Urinary bladder (tissue), 2 donors: ENCODE results near the gene KRT35. TPM values are rescaled to one million over a fixed set of nuclear protein-coding genes. Genes with fewer than 3 reads are reported as not detected.

ENCODE experiments used
- polyA plus RNA-seq: library from polyadenylated mRNA; stranded (reverse); fragments of 200-250 nt; gene quantifications from one replicate; pipeline ENCODE4 v1.2.3, GENCODE V29; 2013
- small RNA-seq: library from RNA; depleted of rRNA; stranded (forward); fragments of <200 nt; gene quantifications from one replicate; pipeline ENCODE3, GENCODE V24; 2014
- total RNA-seq: library from RNA; depleted of rRNA; stranded (reverse); fragments of >200 nt; gene quantifications from one replicate; pipeline ENCODE4 v1.2.3, GENCODE V29; 2014
- donor health status: healthy.

KRT35 gene
- total and polyA plus RNA-seq, 2 donors = not detected

Small RNA genes within 50 kb of the gene (small RNA-seq; reads per million reads assigned to genes)
- 0.30 reads per million, percentile 9 among the genes with 10 or more reads in this experiment for gene RNU2-32P

Other genes starting within 250 kb of the KRT35 start
- not detected for gene KRTAP9-3, start 248.7 kb downstream of the KRT35 start, total RNA-seq
- gene KRTAP9-3, start 248.7 kb downstream of the KRT35 start, polyA plus RNA-seq = not detected
- gene KRTAP9-8, start 243.2 kb downstream of the KRT35 start, total RNA-seq = not detected
- gene KRTAP9-8, start 243.2 kb downstream of the KRT35 start, polyA plus RNA-seq = not detected
- not detected for gene KRTAP9-4, start 231.5 kb downstream of the KRT35 start, total RNA-seq
- not detected for gene KRTAP9-4, start 231.5 kb downstream of the KRT35 start, polyA plus RNA-seq
- gene KRTAP9-9, start 225.8 kb downstream of the KRT35 start, total RNA-seq = not detected
- gene KRTAP9-9, start 225.8 kb downstream of the KRT35 start, polyA plus RNA-seq = not detected
- gene KRTAP9-6, start 215.8 kb downstream of the KRT35 start, total RNA-seq = not detected
- not detected for gene KRTAP9-6, start 215.8 kb downstream of the KRT35 start, polyA plus RNA-seq
- gene KRTAP9-7, start 205.5 kb downstream of the KRT35 start, total RNA-seq = not detected
- not detected for gene KRTAP9-7, start 205.5 kb downstream of the KRT35 start, polyA plus RNA-seq
- gene KRTAP29-1, start 178.3 kb downstream of the KRT35 start, total RNA-seq = not detected
- not detected for gene KRTAP29-1, start 178.3 kb downstream of the KRT35 start, polyA plus RNA-seq
- gene KRTAP16-1, start 171.8 kb downstream of the KRT35 start, total RNA-seq = not detected
- not detected for gene KRTAP16-1, start 171.8 kb downstream of the KRT35 start, polyA plus RNA-seq
- gene KRTAP17-1, start 165.4 kb downstream of the KRT35 start, total RNA-seq = not detected
- not detected for gene KRTAP17-1, start 165.4 kb downstream of the KRT35 start, polyA plus RNA-seq
- gene KRT33A, start 130.3 kb downstream of the KRT35 start, total RNA-seq = not detected
- not detected for gene KRT33A, start 130.3 kb downstream of the KRT35 start, polyA plus RNA-seq
- gene KRT33B, start 111.3 kb downstream of the KRT35 start, total RNA-seq = not detected
- gene KRT33B, start 111.3 kb downstream of the KRT35 start, polyA plus RNA-seq = not detected
- gene KRT34, start 98.8 kb downstream of the KRT35 start, total RNA-seq = not detected
- not detected for gene KRT34, start 98.8 kb downstream of the KRT35 start, polyA plus RNA-seq
- gene KRT31, start 83.5 kb downstream of the KRT35 start, total RNA-seq = 0.16 TPM
- gene KRT31, start 83.5 kb downstream of the KRT35 start, polyA plus RNA-seq = not detected
- not detected for gene KRT37, start 56.6 kb downstream of the KRT35 start, total RNA-seq
- gene KRT37, start 56.6 kb downstream of the KRT35 start, polyA plus RNA-seq = not detected
- gene KRT38, start 40.2 kb downstream of the KRT35 start, total RNA-seq = not detected
- not detected for gene KRT38, start 40.2 kb downstream of the KRT35 start, polyA plus RNA-seq
- not detected for gene KRT32, start 13.8 kb downstream of the KRT35 start, total RNA-seq
- not detected for gene KRT32, start 13.8 kb downstream of the KRT35 start, polyA plus RNA-seq
- gene KRT36, start 8.8 kb upstream of the KRT35 start, total RNA-seq = not detected
- not detected for gene KRT36, start 8.8 kb upstream of the KRT35 start, polyA plus RNA-seq
- 356 TPM for gene KRT13, start 24.5 kb upstream of the KRT35 start, total RNA-seq
- 401 TPM for gene KRT13, start 24.5 kb upstream of the KRT35 start, polyA plus RNA-seq
- gene KRT15, start 37.7 kb upstream of the KRT35 start, total RNA-seq = 4.7 TPM
- 11.9 TPM for gene KRT15, start 37.7 kb upstream of the KRT35 start, polyA plus RNA-seq
- 299 TPM for gene KRT19, start 47.2 kb upstream of the KRT35 start, total RNA-seq
- 418 TPM for gene KRT19, start 47.2 kb upstream of the KRT35 start, polyA plus RNA-seq
- not detected for gene KRT9, start 90.9 kb upstream of the KRT35 start, total RNA-seq
- gene KRT9, start 90.9 kb upstream of the KRT35 start, polyA plus RNA-seq = not detected
- not detected for gene KRT14, start 105.7 kb upstream of the KRT35 start, total RNA-seq
- gene KRT14, start 105.7 kb upstream of the KRT35 start, polyA plus RNA-seq = 0.14 TPM
- gene KRT16, start 131.6 kb upstream of the KRT35 start, total RNA-seq = not detected
- 0.20 TPM for gene KRT16, start 131.6 kb upstream of the KRT35 start, polyA plus RNA-seq
- gene KRT17, start 143.4 kb upstream of the KRT35 start, total RNA-seq = 33.5 TPM
- gene KRT17, start 143.4 kb upstream of the KRT35 start, polyA plus RNA-seq = 72.1 TPM
- gene EIF1, start 207.7 kb upstream of the KRT35 start, total RNA-seq = 96.6 TPM
- 649 TPM for gene EIF1, start 207.7 kb upstream of the KRT35 start, polyA plus RNA-seq
- not detected for gene GAST, start 231.2 kb upstream of the KRT35 start, total RNA-seq
- not detected for gene GAST, start 231.2 kb upstream of the KRT35 start, polyA plus RNA-seq